Measurements from ENCODE around the gene PIK3CB. TPM values are rescaled to one million over a fixed set of nuclear protein-coding genes. Genes with fewer than 3 reads are reported as not detected.
"Not testable (repeated sequence)": the region's sequence is repeated elsewhere in the genome, so short reads cannot be mapped to it uniquely, and the experiment has no call there.

The PIK3CB gene
- total RNA-seq, 2 experiments from 2014 or later, result 23.0 to 26.4 TPM

DNA sequence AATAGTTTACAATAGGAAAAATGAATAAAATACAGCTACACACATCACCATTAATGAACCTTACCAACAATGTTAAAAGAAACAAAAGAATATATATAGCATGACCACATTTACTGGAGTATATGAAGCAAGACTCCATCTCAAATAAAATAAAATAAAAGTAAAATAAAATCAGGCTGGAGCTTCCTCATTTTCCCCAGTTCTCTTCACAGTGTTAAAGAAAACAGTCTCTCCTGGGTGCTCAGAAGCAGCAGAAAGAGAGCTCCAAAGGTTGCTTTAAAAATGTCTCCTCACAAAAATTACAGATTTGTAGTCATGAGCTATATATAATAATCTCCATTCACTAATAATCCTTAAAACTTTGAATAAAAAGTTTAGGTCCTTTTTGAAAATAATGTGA is 48.8 kb downstream of the PIK3CB start:
- no peaks in the 10 kb centered on the region for H3K36me3 ChIP-seq (ENCODE audit: insufficient read depth, low read length)
- Mint-ChIP-seq H3K27ac (no peak overlapping the region), H3K36me3 (ENCODE audit: low read depth) (peaks cover 39% of the 10 kb centered on the region), H3K4me1 (ENCODE audit: low read depth) (peaks cover 28% of the 10 kb centered on the region), H3K27me3 (no peaks in the 10 kb centered on the region), H3K9me3 (no peaks in the 10 kb centered on the region), H3K4me3 (no peak overlapping the region)
- H3K9me3 ChIP-seq (ENCODE audit: control insufficient read depth in 1 of 2, insufficient read depth in 1 of 2, low read length in 2 of 2), result peaks cover 0 to 7% of the 10 kb centered on the region in 2 experiments
- no peak overlapping the region for H3K27ac ChIP-seq (ENCODE audit: low read depth in 1 of 2, low read length in 2 of 2)
- H3K4me3 ChIP-seq (ENCODE audit: low read length), result no peak overlapping the region
- no peaks in the 10 kb centered on the region for H3K27me3 ChIP-seq (ENCODE audit: control insufficient read depth in 1 of 2, insufficient read depth in 2 of 2, low read length in 2 of 2)
- POLR2A ChIA-PET, result no interaction called here
- ATAC-seq (ENCODE audit: poor library complexity) (no peak), DNase-seq (no peak)
- intact Hi-C loops (cut with DNase I, micrococcal nuclease), result no loop called here
- peaks cover 8% of the 10 kb centered on the region for H3K4me1 ChIP-seq (ENCODE audit: insufficient read depth, low read length)
- TF ChIP-seq, protein P1, sequence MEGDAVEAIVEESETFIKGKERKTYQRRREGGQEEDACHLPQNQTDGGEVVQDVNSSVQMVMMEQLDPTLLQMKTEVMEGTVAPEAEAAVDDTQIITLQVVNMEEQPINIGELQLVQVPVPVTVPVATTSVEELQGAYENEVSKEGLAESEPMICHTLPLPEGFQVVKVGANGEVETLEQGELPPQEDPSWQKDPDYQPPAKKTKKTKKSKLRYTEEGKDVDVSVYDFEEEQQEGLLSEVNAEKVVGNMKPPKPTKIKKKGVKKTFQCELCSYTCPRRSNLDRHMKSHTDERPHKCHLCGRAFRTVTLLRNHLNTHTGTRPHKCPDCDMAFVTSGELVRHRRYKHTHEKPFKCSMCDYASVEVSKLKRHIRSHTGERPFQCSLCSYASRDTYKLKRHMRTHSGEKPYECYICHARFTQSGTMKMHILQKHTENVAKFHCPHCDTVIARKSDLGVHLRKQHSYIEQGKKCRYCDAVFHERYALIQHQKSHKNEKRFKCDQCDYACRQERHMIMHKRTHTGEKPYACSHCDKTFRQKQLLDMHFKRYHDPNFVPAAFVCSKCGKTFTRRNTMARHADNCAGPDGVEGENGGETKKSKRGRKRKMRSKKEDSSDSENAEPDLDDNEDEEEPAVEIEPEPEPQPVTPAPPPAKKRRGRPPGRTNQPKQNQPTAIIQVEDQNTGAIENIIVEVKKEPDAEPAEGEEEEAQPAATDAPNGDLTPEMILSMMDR (IDR thresholded peaks at IDR 0.05), result no peak
- CTCF ChIA-PET, result no interaction called here

GRCh38 chr3:138785362-138785857 is 49.3 kb downstream of the PIK3CB start:
- Mint-ChIP-seq H3K4me1 (ENCODE audit: low read depth) (peaks cover 33% of the 10 kb centered on the region), H3K36me3 (ENCODE audit: low read depth) (peaks cover 36% of the 10 kb centered on the region)
- peaks cover 14% of the 10 kb centered on the region for H3K4me1 ChIP-seq (ENCODE audit: insufficient read depth, low read length)
- H3K9me3 ChIP-seq (ENCODE audit: control insufficient read depth in 1 of 2, insufficient read depth in 1 of 2, low read length in 2 of 2); H3K27ac Mint-ChIP-seq; H3K4me3 Mint-ChIP-seq; H3K4me3 ChIP-seq (ENCODE audit: low read length); CTCF ChIA-PET; H3K27ac ChIP-seq (ENCODE audit: low read depth in 1 of 2, low read length in 2 of 2); POLR2A ChIA-PET; H3K27me3 Mint-ChIP-seq; H3K9me3 Mint-ChIP-seq; H3K27me3 ChIP-seq (ENCODE audit: control insufficient read depth in 1 of 2, insufficient read depth in 2 of 2, low read length in 2 of 2); intact Hi-C loops (cut with DNase I, micrococcal nuclease); ATAC-seq (ENCODE audit: poor library complexity); DNase-seq; H3K36me3 ChIP-seq (ENCODE audit: insufficient read depth, low read length): not testable (repeated sequence)

DNA sequence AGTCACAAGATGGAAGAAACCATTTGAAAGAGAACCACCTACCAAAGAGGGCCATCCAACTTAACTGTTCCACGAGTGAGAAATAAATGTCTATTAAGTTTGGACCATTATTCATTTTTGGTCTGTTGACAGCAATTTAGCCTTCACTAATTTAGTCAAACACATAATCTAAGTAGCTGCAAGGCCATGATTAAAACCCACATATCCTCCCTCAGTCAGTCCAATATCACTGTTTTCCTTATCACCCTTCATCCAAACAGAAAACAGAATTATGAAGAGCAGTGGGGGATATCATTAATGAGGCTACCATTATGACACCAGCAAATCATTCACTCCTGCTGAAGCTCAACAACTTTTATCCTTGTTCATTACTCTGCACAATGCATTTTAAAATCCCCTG is 52.0 kb downstream of the PIK3CB start:
- Mint-ChIP-seq H3K4me3 (no peak overlapping the region), H3K9me3 (no peaks in the 10 kb centered on the region), H3K4me1 (ENCODE audit: low read depth) (peaks cover 46% of the 10 kb centered on the region), H3K36me3 (ENCODE audit: low read depth) (peaks cover 27% of the 10 kb centered on the region), H3K27ac (peak overlapping the region; percentile 87), H3K27me3 (no peaks in the 10 kb centered on the region)
- peaks cover 15% of the 10 kb centered on the region for H3K4me1 ChIP-seq (ENCODE audit: insufficient read depth, low read length)
- DNase-seq (no peak), ATAC-seq (ENCODE audit: poor library complexity) (no peak)
- peaks cover 4% of the 10 kb centered on the region for H3K36me3 ChIP-seq (ENCODE audit: insufficient read depth, low read length)
- H3K9me3 ChIP-seq (ENCODE audit: control insufficient read depth in 1 of 2, insufficient read depth in 1 of 2, low read length in 2 of 2), result peaks cover 0 to 7% of the 10 kb centered on the region in 2 experiments
- H3K27me3 ChIP-seq (ENCODE audit: control insufficient read depth in 1 of 2, insufficient read depth in 2 of 2, low read length in 2 of 2), result no peaks in the 10 kb centered on the region
- ChIA-PET POLR2A (no interaction called here), CTCF (interaction anchor here (3.3 kb wide), 1 partner anchor 133 kb away, joined by 15 read pairs; no protein-coding TSS in a partner anchor)
- H3K4me3 ChIP-seq (ENCODE audit: low read length), result no peak overlapping the region
- TF ChIP-seq, protein P1 (IDR thresholded peaks at IDR 0.05), result no peak
- intact Hi-C loops (cut with DNase I, micrococcal nuclease), result no loop called here
- H3K27ac ChIP-seq (ENCODE audit: low read depth in 1 of 2, low read length in 2 of 2), result no peak overlapping the region
